MCF 10A (cell line): ENCODE measurements around the gene NPTX1. TPM values are rescaled to one million over a fixed set of nuclear protein-coding genes. Genes with fewer than 3 reads are reported as not detected.

Experiments used
- BruUV-seq: library from RNA; stranded (reverse); fragments of 400-500 nt; replicated peaks from 2 replicates; lab custom pipeline; 2021; lab: Mats Ljungman, UMichigan
- CTCF ChIA-PET: fragments of 300-600 bp; sonication (Branson Sonifier 250); formaldehyde crosslinking; extraction: SDS; loops from one replicate; lab custom pipeline; 2021; ENCODE audit warnings: antibody characterized with exemption, inconsistent platforms; lab: Yijun Ruan, JAX
- POLR2A ChIA-PET: fragments of 300-600, 350-650 bp; sonication (Branson Sonifier 250); formaldehyde crosslinking; extraction: SDS; loops from one replicate; lab custom pipeline; 2020; ENCODE audit warnings: antibody characterized with exemption, inconsistent platforms; lab: Yijun Ruan, JAX
- DNase-seq: peaks from one replicate; pipeline ENCODE4 v3.0.0-alpha.2; 2018; ENCODE audit not compliant: unreplicated experiment
- H3K27ac Mint-ChIP-seq: one replicate; pipeline ENCODE4 v1.8.0; 2022; ENCODE audit warnings: mild to moderate bottlenecking, low read depth, mixed read lengths; ENCODE audit not compliant: unreplicated experiment
- H3K27me3 Mint-ChIP-seq: one replicate; pipeline ENCODE4 v1.8.0; 2022; ENCODE audit warnings: mixed read lengths; ENCODE audit not compliant: insufficient read depth, unreplicated experiment
- H3K36me3 Mint-ChIP-seq: one replicate; pipeline ENCODE4 v1.8.0; 2022; ENCODE audit warnings: mild to moderate bottlenecking, moderate library complexity, mixed read lengths; ENCODE audit not compliant: insufficient read depth, unreplicated experiment
- H3K4me1 Mint-ChIP-seq: one replicate; pipeline ENCODE4 v1.8.0; 2022; ENCODE audit warnings: mixed read lengths; ENCODE audit not compliant: insufficient read depth, unreplicated experiment
- H3K4me3 Mint-ChIP-seq: one replicate; pipeline ENCODE4 v1.8.0; 2022; ENCODE audit warnings: mild to moderate bottlenecking, moderate library complexity, mixed read lengths; ENCODE audit not compliant: unreplicated experiment
- H3K9me3 Mint-ChIP-seq: one replicate; pipeline ENCODE4 v1.8.0; 2022; ENCODE audit warnings: mixed read lengths; ENCODE audit not compliant: unreplicated experiment
- intact Hi-C: fragments of 100-400 bp; cut with micrococcal nuclease; formaldehyde crosslinking; loops from 2 replicates; pipeline ENCODE4 v1.14.1; 2022
- total RNA-seq: library from RNA; stranded (reverse); gene quantifications from 2 replicates; pipeline ENCODE4 v1.2.3, GENCODE V29; 2022
- TF ChIP-seq, protein P1 (sequence below): fragments of 200-600 bp; IDR thresholded peaks from one replicate; pipeline ENCODE4 v1.8.0; 2022; ENCODE audit warnings: antibody characterized with exemption, mild to moderate bottlenecking; ENCODE audit not compliant: unreplicated experiment

Gene NPTX1
- total RNA-seq, 1 experiment from 2014 or later: not detected

DNA sequence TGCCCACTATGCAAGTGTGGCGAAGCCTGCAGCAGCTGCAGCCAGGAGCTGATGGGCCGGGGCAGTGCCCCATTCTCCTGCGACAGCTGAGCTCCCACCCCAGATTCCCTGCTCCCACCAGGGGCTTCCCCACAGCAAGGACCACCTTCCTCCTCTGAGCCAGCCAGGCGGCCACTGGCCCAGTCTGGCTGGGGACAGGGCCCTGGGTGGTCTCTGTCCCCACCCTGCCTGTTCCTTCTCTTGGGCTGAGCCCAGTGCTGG, 5.6 kb upstream of the NPTX1 start:
- intact Hi-C loops: no loop called here
- no peak for DNase-seq
- H3K9me3 Mint-ChIP-seq: no peaks in the 10 kb centered on the region
- no peak overlapping the region for H3K4me3 Mint-ChIP-seq
- H3K4me1 Mint-ChIP-seq: no peaks in the 10 kb centered on the region
- no TSS peak for BruUV-seq
- CTCF ChIA-PET: no interaction called here
- POLR2A ChIA-PET: no interaction called here
- H3K27me3 Mint-ChIP-seq: peaks cover 28% of the 10 kb centered on the region
- H3K36me3 Mint-ChIP-seq: no peaks in the 10 kb centered on the region
- TF ChIP-seq, protein P1, sequence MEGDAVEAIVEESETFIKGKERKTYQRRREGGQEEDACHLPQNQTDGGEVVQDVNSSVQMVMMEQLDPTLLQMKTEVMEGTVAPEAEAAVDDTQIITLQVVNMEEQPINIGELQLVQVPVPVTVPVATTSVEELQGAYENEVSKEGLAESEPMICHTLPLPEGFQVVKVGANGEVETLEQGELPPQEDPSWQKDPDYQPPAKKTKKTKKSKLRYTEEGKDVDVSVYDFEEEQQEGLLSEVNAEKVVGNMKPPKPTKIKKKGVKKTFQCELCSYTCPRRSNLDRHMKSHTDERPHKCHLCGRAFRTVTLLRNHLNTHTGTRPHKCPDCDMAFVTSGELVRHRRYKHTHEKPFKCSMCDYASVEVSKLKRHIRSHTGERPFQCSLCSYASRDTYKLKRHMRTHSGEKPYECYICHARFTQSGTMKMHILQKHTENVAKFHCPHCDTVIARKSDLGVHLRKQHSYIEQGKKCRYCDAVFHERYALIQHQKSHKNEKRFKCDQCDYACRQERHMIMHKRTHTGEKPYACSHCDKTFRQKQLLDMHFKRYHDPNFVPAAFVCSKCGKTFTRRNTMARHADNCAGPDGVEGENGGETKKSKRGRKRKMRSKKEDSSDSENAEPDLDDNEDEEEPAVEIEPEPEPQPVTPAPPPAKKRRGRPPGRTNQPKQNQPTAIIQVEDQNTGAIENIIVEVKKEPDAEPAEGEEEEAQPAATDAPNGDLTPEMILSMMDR: no peak
- H3K27ac Mint-ChIP-seq: no peak overlapping the region

DNA sequence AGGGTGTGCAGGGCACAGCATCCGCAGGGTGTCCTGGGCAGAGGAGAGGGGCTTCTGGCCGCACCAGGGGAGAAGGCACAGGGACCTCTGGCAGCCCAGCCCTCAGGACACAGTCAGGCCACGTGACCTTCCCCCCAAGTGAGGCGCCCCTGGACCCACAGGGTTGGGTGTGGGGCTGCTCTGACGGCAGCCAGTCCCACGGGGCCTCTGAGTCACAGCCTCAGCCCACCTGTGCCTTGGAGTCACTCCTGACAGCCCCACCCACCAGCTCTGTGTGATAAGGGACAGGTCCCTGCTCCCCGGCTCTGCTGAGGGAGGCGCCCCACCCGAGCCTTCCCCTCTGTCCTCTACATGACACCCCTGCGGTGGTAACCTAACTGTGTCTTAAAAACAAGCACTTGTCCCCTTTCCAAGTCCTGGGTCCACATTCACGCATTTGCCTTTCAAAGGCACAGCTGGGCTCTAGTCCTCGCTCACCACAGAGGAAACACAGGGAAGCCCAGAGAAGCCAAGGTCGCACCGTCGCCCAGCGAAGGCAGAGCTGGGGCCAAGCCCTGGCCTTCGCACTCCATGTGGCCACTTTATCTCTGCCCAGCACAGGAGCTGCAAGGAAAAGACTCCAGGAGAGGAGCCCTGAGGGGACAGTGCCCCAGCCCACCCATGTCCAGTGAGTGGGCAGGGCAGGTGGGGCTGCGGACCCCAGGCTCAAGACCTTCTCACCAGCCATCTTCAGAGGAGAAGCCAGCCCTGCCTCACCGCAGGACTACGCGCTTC, 5.1 kb upstream of the NPTX1 start:
- no TSS peak for BruUV-seq

DNA sequence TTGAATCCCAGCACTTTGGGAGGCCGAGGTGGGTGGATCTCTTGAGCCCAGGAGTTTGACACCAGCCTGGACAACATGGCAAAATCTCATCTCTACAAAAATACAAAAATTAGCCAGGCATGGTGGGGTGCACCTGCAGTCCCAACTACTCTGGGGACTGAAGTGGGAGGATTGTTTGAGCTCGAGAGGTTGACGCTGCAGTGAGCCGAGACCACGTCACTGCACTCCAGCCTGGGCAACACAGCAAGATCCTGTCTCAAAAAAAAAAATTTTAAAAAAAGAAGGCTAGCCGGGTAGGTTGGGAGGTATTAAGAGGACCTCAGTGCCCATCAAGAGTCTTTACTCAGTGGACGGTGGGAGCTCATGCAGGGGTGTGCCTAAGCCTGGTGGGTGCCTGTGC, 3.8 kb upstream of the NPTX1 start:
- Mint-ChIP-seq H3K4me3 (no peak overlapping the region), H3K4me1 (no peaks in the 10 kb centered on the region), H3K27ac (no peak overlapping the region), H3K27me3 (peaks cover 36% of the 10 kb centered on the region), H3K9me3 (no peaks in the 10 kb centered on the region), H3K36me3 (no peaks in the 10 kb centered on the region)
- intact Hi-C loops: no loop called here
- POLR2A ChIA-PET: no interaction called here
- no peak for DNase-seq
- CTCF ChIA-PET: interaction anchor here (0.7 kb wide), 1 partner anchor 52 kb away, joined by 3 read pairs; no protein-coding TSS in a partner anchor
- TF ChIP-seq, protein P1: no peak
- no TSS peak for BruUV-seq

More for the DNA sequence above, 5.1 kb upstream of the NPTX1 start:
- TF ChIP-seq, protein P1: no peak
- Mint-ChIP-seq H3K4me1 (no peaks in the 10 kb centered on the region), H3K4me3 (no peak overlapping the region), H3K36me3 (no peaks in the 10 kb centered on the region), H3K27me3 (peaks cover 28% of the 10 kb centered on the region), H3K9me3 (no peaks in the 10 kb centered on the region), H3K27ac (no peak overlapping the region)
- ChIA-PET CTCF (no interaction called here), POLR2A (no interaction called here)
- DNase-seq: no peak
- intact Hi-C loops: no loop called here

- DNase-seq: no peak
- Mint-ChIP-seq H3K27me3 (peaks cover 47% of the 10 kb centered on the region), H3K27ac (no peak overlapping the region), H3K4me1 (peaks cover 9% of the 10 kb centered on the region), H3K4me3 (no peak overlapping the region), H3K36me3 (no peaks in the 10 kb centered on the region), H3K9me3 (no peaks in the 10 kb centered on the region)
- TF ChIP-seq, protein P1: no peak
- ChIA-PET CTCF (no interaction called here), POLR2A (no interaction called here)
- intact Hi-C loops: loop anchor here (10.0 kb wide), 1 partner anchor 356 kb away; no protein-coding TSS in a partner anchor
- BruUV-seq: no TSS peak
Measured at GRCh38 chr17:80479246-80479566, 2.8 kb upstream of the NPTX1 start.
